PFSK-1 (cell line): Measurements from ENCODE around the gene MAGI2.

Source experiments
- FOXP2 ChIP-seq: optimal IDR thresholded peaks from 2 replicates; pipeline ENCODE3; 2011; ENCODE audit warnings: borderline replicate concordance, control low read depth, inconsistent platforms; ENCODE audit not compliant: insufficient read depth; ENCODE audit errors: extremely low read length, extremely low read depth
- POLR2AphosphoS5 ChIP-seq: IDR thresholded peaks from 2 replicates; pipeline ENCODE4 v1.6.1; 2012; ENCODE audit warnings: low read depth, mild to moderate bottlenecking, control low read depth, low read length, moderate library complexity
- REST ChIP-seq, 2 experiments: IDR thresholded peaks; 2 replicates each; pipeline versions ENCODE4 v1.6.1 to v1.8.0; 2011 to 2012; ENCODE audit warnings: low read depth in 2 of 2, low read length in 2 of 2, control low read depth in 1 of 2, inconsistent platforms in 1 of 2, mild to moderate bottlenecking in 1 of 2, moderate library complexity in 1 of 2; ENCODE audit not compliant: insufficient read depth in 1 of 2
- SIN3A ChIP-seq: IDR thresholded peaks from 2 replicates; pipeline ENCODE4 v1.6.1; 2012; ENCODE audit warnings: mild to moderate bottlenecking, low read length, moderate library complexity, borderline replicate concordance; ENCODE audit not compliant: insufficient read depth
- TAF1 ChIP-seq: IDR thresholded peaks from 2 replicates; pipeline ENCODE4 v1.6.1; 2012; ENCODE audit warnings: low read length, control low read depth, borderline replicate concordance; ENCODE audit not compliant: insufficient read depth

The MAGI2 gene

GRCh38 chr7:78260826-78261225 lies 1192.6 kb downstream of the MAGI2 start:
- TF ChIP-seq TAF1: no peak
- no peak for TF ChIP-seq POLR2AphosphoS5
- TF ChIP-seq SIN3A: no peak
- no peak for TF ChIP-seq REST (IDR thresholded peaks at IDR 0.05; ENCODE audit: insufficient read depth in 1 of 2, low read depth in 2 of 2, low read length in 2 of 2)
- no peak for TF ChIP-seq FOXP2

GRCh38 chr7:78254726-78255055 lies 1198.8 kb downstream of the MAGI2 start:
- TF ChIP-seq TAF1 (no peak), FOXP2 (no peak), POLR2AphosphoS5 (no peak), REST (IDR thresholded peaks at IDR 0.05; ENCODE audit: insufficient read depth in 1 of 2, low read depth in 2 of 2, low read length in 2 of 2) (no peak), SIN3A (no peak)

GRCh38 chr7:78253850-78254725 lies 1199.4 kb downstream of the MAGI2 start:
- no peak for TF ChIP-seq SIN3A
- TF ChIP-seq POLR2AphosphoS5: no peak
- TF ChIP-seq FOXP2: no peak
- TF ChIP-seq REST (IDR thresholded peaks at IDR 0.05; ENCODE audit: insufficient read depth in 1 of 2, low read depth in 2 of 2, low read length in 2 of 2): no peak
- TF ChIP-seq TAF1: no peak

- TF ChIP-seq TAF1 (no peak), REST (IDR thresholded peaks at IDR 0.05; ENCODE audit: insufficient read depth in 1 of 2, low read depth in 2 of 2, low read length in 2 of 2) (no peak), POLR2AphosphoS5 (no peak), FOXP2 (no peak), SIN3A (no peak)
These were observed 1204.6 kb downstream of the MAGI2 start for GRCh38 chr7:78248867-78249266.
